HEK293 (cell line): Measurements from ENCODE around the gene CSF2RB.

Experiments
- CTCF ChIA-PET: fragments of 350-600 bp; formaldehyde crosslinking; extraction: SDS; loops from one replicate; lab custom pipeline; 2021; ENCODE audit warnings: antibody characterized with exemption; lab: Yijun Ruan, JAX
- POLR2A ChIA-PET: fragments of 300-600 bp; formaldehyde crosslinking; extraction: SDS; loops from one replicate; lab custom pipeline; 2020; ENCODE audit warnings: antibody characterized with exemption, inconsistent platforms; lab: Yijun Ruan, JAX
- H3K27ac ChIP-seq: fragments of 200-500 bp; sonication (Bioruptor generic); 2 replicates; pipeline ENCODE4 v1.5.1; 2014; ENCODE audit warnings: low read depth, low read length, control low read depth, inconsistent platforms; ENCODE audit errors: extremely low read depth
- H3K36me3 ChIP-seq, 2 experiments: fragments of 200-500 bp in 1 of 2; sonication (Bioruptor generic) in 1 of 2; 1 replicate in 1 of 2; 2 replicates in 1 of 2; pipeline ENCODE4 v1.5.1; 2014 to 2017; ENCODE audit warnings: inconsistent platforms in 2 of 2, low read length in 2 of 2; ENCODE audit not compliant: control insufficient read depth in 2 of 2, insufficient read depth in 1 of 2
- H3K4me1 ChIP-seq: fragments of 200-500 bp; sonication (Bioruptor generic); 2 replicates; pipeline ENCODE4 v1.5.1; 2014; ENCODE audit warnings: mild to moderate bottlenecking, low read length, inconsistent platforms; ENCODE audit not compliant: control insufficient read depth, insufficient read depth
- H3K4me3 ChIP-seq: 2 replicates; pipeline ENCODE4 v1.5.1; 2011; ENCODE audit warnings: low read depth, mild to moderate bottlenecking, control low read depth, low read length, moderate library complexity
- H3K9me3 ChIP-seq: fragments of 200-500 bp; sonication (Bioruptor generic); 2 replicates; pipeline ENCODE4 v1.5.1; 2014; ENCODE audit warnings: low read depth, low read length, inconsistent platforms; ENCODE audit not compliant: control insufficient read depth, insufficient read depth
- GLI2 ChIP-seq: fragments of 450-650 bp; formaldehyde crosslinking; IDR thresholded peaks from 2 replicates; pipeline ENCODE4; 2017; ENCODE audit warnings: missing biosample characterization, missing genetic modification characterization, low read depth, borderline replicate concordance
- KLF9 ChIP-seq: fragments of 450-650 bp; formaldehyde crosslinking; IDR thresholded peaks from 2 replicates; pipeline ENCODE4 v1.5.1; 2016; ENCODE audit warnings: missing biosample characterization, missing genetic modification characterization, low read depth
- MYNN ChIP-seq: fragments of 450-650 bp; formaldehyde crosslinking; IDR thresholded peaks from 2 replicates; pipeline ENCODE4 v1.5.1; 2016; ENCODE audit warnings: missing biosample characterization, missing genetic modification characterization, borderline replicate concordance
- MZF1 ChIP-seq: fragments of 450-650 bp; formaldehyde crosslinking; IDR thresholded peaks from 2 replicates; pipeline ENCODE4 v1.5.1; 2017; ENCODE audit warnings: missing biosample characterization, missing genetic modification characterization, borderline replicate concordance
- OSR2 ChIP-seq: fragments of 450-650 bp; formaldehyde crosslinking; IDR thresholded peaks from 2 replicates; pipeline ENCODE4 v1.5.1; 2016; ENCODE audit warnings: missing biosample characterization, missing genetic modification characterization
- ZBTB1 ChIP-seq: fragments of 450-650 bp; formaldehyde crosslinking; IDR thresholded peaks from 2 replicates; pipeline ENCODE4 v1.5.1; 2016; ENCODE audit warnings: missing biosample characterization, missing genetic modification characterization
- ZBTB8A ChIP-seq: fragments of 450-650 bp; formaldehyde crosslinking; IDR thresholded peaks from 2 replicates; pipeline ENCODE4 v1.5.1; 2016; ENCODE audit warnings: missing biosample characterization, missing genetic modification characterization
- ZFHX2 ChIP-seq: fragments of 450-650 bp; formaldehyde crosslinking; conservative IDR thresholded peaks from 2 replicates; pipeline ENCODE4 v1.5.1; 2016; ENCODE audit warnings: missing biosample characterization, missing genetic modification characterization
- ZFP69B ChIP-seq: fragments of 450-650 bp; formaldehyde crosslinking; IDR thresholded peaks from 2 replicates; pipeline ENCODE4 v1.5.1; 2016; ENCODE audit warnings: missing biosample characterization, missing genetic modification characterization
- ZNF2 ChIP-seq: fragments of 450-650 bp; formaldehyde crosslinking; IDR thresholded peaks from 2 replicates; pipeline ENCODE4 v1.5.1; 2016; ENCODE audit warnings: missing biosample characterization, missing genetic modification characterization
- ZNF214 ChIP-seq: fragments of 450-650 bp; formaldehyde crosslinking; IDR thresholded peaks from 2 replicates; pipeline ENCODE4 v1.5.1; 2017; ENCODE audit warnings: missing biosample characterization, mild to moderate bottlenecking, missing genetic modification characterization, borderline replicate concordance
- ZNF23 ChIP-seq: fragments of 450-650 bp; formaldehyde crosslinking; IDR thresholded peaks from 2 replicates; pipeline ENCODE4 v1.5.1; 2016; ENCODE audit warnings: missing biosample characterization, missing genetic modification characterization, borderline replicate concordance
- ZNF239 ChIP-seq: fragments of 450-650 bp; formaldehyde crosslinking; IDR thresholded peaks from 2 replicates; pipeline ENCODE4 v1.5.1; 2016; ENCODE audit warnings: missing biosample characterization, missing genetic modification characterization
- ZNF26 ChIP-seq: fragments of 450-650 bp; formaldehyde crosslinking; IDR thresholded peaks from 2 replicates; pipeline ENCODE4 v1.5.1; 2016; ENCODE audit warnings: missing biosample characterization, missing genetic modification characterization
- ZNF302 ChIP-seq: fragments of 450-650 bp; formaldehyde crosslinking; IDR thresholded peaks from 2 replicates; pipeline ENCODE4 v1.5.1; 2016; ENCODE audit warnings: missing biosample characterization, missing genetic modification characterization, low read depth
- ZNF350 ChIP-seq: fragments of 450-650 bp; formaldehyde crosslinking; IDR thresholded peaks from 2 replicates; pipeline ENCODE4 v1.5.0; 2017; ENCODE audit warnings: missing biosample characterization, mild to moderate bottlenecking, missing genetic modification characterization
- ZNF544 ChIP-seq: fragments of 450-650 bp; formaldehyde crosslinking; IDR thresholded peaks from 2 replicates; pipeline ENCODE4 v1.5.0; 2017; ENCODE audit warnings: missing biosample characterization, missing genetic modification characterization
- ZNF610 ChIP-seq: fragments of 450-650 bp; formaldehyde crosslinking; IDR thresholded peaks from 2 replicates; pipeline ENCODE4 v1.5.1; 2016; ENCODE audit warnings: missing biosample characterization, missing genetic modification characterization, borderline replicate concordance
- ZNF621 ChIP-seq: fragments of 450-650 bp; formaldehyde crosslinking; IDR thresholded peaks from 2 replicates; pipeline ENCODE4 v1.5.1; 2017; ENCODE audit warnings: missing biosample characterization, missing genetic modification characterization
- ZSCAN30 ChIP-seq: fragments of 450-650 bp; IDR thresholded peaks from 2 replicates; pipeline ENCODE4 v1.5.1; 2018; ENCODE audit warnings: missing biosample characterization, mild to moderate bottlenecking, missing genetic modification characterization, moderate library complexity
- TF ChIP-seq, protein P1 (sequence below): fragments of 450-650 bp; formaldehyde crosslinking; conservative IDR thresholded peaks from 2 replicates; pipeline ENCODE4 v1.5.1; 2016; ENCODE audit warnings: low read depth, missing biosample characterization, missing genetic modification characterization
- TF ChIP-seq, protein P2 (sequence below): fragments of 450-650 bp; IDR thresholded peaks from 2 replicates; pipeline ENCODE4 v1.5.1; 2018; ENCODE audit warnings: missing biosample characterization, missing genetic modification characterization
- TF ChIP-seq, protein P3 (sequence below): fragments of 450-650 bp; IDR thresholded peaks from 2 replicates; pipeline ENCODE4 v1.5.1; 2018; ENCODE audit warnings: missing biosample characterization, mild to moderate bottlenecking, missing genetic modification characterization

Gene CSF2RB

GRCh38 chr22:36904260-36904880 is 9.1 kb upstream of the CSF2RB start (continued):
- TF ChIP-seq, protein P1, sequence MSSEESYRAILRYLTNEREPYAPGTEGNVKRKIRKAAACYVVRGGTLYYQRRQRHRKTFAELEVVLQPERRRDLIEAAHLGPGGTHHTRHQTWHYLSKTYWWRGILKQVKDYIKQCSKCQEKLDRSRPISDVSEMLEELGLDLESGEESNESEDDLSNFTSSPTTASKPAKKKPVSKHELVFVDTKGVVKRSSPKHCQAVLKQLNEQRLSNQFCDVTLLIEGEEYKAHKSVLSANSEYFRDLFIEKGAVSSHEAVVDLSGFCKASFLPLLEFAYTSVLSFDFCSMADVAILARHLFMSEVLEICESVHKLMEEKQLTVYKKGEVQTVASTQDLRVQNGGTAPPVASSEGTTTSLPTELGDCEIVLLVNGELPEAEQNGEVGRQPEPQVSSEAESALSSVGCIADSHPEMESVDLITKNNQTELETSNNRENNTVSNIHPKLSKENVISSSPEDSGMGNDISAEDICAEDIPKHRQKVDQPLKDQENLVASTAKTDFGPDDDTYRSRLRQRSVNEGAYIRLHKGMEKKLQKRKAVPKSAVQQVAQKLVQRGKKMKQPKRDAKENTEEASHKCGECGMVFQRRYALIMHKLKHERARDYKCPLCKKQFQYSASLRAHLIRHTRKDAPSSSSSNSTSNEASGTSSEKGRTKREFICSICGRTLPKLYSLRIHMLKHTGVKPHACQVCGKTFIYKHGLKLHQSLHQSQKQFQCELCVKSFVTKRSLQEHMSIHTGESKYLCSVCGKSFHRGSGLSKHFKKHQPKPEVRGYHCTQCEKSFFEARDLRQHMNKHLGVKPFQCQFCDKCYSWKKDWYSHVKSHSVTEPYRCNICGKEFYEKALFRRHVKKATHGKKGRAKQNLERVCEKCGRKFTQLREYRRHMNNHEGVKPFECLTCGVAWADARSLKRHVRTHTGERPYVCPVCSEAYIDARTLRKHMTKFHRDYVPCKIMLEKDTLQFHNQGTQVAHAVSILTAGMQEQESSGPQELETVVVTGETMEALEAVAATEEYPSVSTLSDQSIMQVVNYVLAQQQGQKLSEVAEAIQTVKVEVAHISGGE (tag by site-specific recombination) = no peak
- TF ChIP-seq MZF1 (tag by site-specific recombination) (no peak), ZFP69B (no peak), ZNF610 (no peak), ZSCAN30 (tag by site-specific recombination) (no peak), ZFHX2 (no peak), ZNF302 (tag by site-specific recombination) (no peak), ZNF214 (tag by site-specific recombination) (no peak), ZNF350 (tag by site-specific recombination) (no peak)

- Histone ChIP-seq H3K4me1 (no peaks in the 10 kb centered on the region), H3K36me3 (no peaks in the 10 kb centered on the region), H3K27ac (no peak overlapping the region), H3K4me3 (no peak overlapping the region), H3K9me3 (no peaks in the 10 kb centered on the region)
- TF ChIP-seq GLI2 (tag by site-specific recombination) (no peak), ZNF2 (tag by site-specific recombination) (no peak), ZBTB1 (tag by site-specific recombination) (no peak), ZNF621 (tag by site-specific recombination) (no peak), ZNF544 (tag by site-specific recombination) (no peak), OSR2 (tag by site-specific recombination) (no peak)
- ChIA-PET CTCF (interaction anchor here (0.6 to 2.1 kb wide), 4 partner anchors 51 to 81 kb away, joined by 3 to 7 read pairs (median 3); no protein-coding TSS in a partner anchor), POLR2A (no interaction called here)
Observed at GRCh38 chr22:36907253-36908195, 5.9 kb upstream of the CSF2RB start.

- POLR2A ChIA-PET = interaction anchor here (0.6 kb wide), 1 partner anchor 74 kb away, joined by 7 read pairs; no protein-coding TSS in a partner anchor
- TF ChIP-seq MYNN = no peak
- TF ChIP-seq ZNF23 = no peak
- TF ChIP-seq, protein P2, sequence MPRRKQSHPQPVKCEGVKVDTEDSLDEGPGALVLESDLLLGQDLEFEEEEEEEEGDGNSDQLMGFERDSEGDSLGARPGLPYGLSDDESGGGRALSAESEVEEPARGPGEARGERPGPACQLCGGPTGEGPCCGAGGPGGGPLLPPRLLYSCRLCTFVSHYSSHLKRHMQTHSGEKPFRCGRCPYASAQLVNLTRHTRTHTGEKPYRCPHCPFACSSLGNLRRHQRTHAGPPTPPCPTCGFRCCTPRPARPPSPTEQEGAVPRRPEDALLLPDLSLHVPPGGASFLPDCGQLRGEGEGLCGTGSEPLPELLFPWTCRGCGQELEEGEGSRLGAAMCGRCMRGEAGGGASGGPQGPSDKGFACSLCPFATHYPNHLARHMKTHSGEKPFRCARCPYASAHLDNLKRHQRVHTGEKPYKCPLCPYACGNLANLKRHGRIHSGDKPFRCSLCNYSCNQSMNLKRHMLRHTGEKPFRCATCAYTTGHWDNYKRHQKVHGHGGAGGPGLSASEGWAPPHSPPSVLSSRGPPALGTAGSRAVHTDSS (tag by site-specific recombination) = no peak
- no peak for TF ChIP-seq ZNF26 (tag by site-specific recombination)
- TF ChIP-seq ZBTB8A (tag by site-specific recombination) = no peak
- TF ChIP-seq, protein P3, sequence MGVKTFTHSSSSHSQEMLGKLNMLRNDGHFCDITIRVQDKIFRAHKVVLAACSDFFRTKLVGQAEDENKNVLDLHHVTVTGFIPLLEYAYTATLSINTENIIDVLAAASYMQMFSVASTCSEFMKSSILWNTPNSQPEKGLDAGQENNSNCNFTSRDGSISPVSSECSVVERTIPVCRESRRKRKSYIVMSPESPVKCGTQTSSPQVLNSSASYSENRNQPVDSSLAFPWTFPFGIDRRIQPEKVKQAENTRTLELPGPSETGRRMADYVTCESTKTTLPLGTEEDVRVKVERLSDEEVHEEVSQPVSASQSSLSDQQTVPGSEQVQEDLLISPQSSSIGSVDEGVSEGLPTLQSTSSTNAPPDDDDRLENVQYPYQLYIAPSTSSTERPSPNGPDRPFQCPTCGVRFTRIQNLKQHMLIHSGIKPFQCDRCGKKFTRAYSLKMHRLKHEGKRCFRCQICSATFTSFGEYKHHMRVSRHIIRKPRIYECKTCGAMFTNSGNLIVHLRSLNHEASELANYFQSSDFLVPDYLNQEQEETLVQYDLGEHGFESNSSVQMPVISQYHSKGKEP = no peak
- TF ChIP-seq ZNF239 = no peak
- TF ChIP-seq KLF9 = no peak
- no peak for TF ChIP-seq ZNF610
Observed at GRCh38 chr22:36910461-36910860, 3.0 kb upstream of the CSF2RB start.

More at GRCh38 chr22:36910461-36910860, 3.0 kb upstream of the CSF2RB start:
- H3K9me3 ChIP-seq = no peaks in the 10 kb centered on the region
- H3K36me3 ChIP-seq = no peaks in the 10 kb centered on the region
- CTCF ChIA-PET = interaction anchor here (1.2 to 2.2 kb wide), 3 partner anchors 54 to 153 kb away, joined by 3 to 6 read pairs (median 4); no protein-coding TSS in a partner anchor
- no peak overlapping the region for H3K4me3 ChIP-seq
- H3K27ac ChIP-seq = no peak overlapping the region
- H3K4me1 ChIP-seq = no peaks in the 10 kb centered on the region
